ENCODE measurements around the gene TOM1L2.

TOM1L2 gene

DNA sequence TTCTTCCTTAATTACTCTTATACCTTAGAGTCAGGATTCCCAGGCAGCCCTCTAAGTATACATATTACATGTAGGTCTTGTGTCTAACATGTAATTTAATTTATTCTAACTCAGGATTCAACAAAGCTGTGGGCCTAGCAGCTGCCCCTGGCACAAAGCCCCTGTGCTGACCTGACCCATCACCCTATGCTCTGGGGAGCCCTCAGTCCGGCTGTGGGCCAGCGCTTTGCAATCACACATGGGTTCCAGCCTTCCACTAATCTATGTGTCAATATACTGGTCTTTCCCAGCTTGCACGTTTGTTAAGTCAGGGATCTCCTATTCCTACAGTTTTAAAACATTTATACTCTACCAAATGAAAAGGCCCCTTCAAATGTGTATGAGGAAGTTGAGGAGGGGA is 72.7 kb downstream of the TOM1L2 start:
- no peak for DNase-seq (ENCODE audit: low read depth)

DNA sequence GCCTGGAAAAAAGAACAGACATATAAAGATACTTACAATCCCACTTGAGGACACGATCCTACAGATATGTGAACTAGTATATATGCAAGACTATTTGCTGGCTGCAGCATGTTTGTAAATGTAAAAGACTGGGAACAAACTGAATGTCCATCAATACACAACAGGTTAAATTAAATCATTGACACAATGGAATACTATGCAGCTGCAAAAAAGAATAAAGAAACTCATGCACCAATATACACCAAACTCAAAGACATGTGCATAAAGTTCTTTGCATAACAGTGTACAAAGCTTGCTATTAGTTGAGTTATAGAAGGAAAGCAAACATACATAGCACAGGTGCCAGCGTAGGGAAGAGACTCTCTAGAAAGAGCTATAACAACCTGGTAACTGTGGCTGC is 73.5 kb downstream of the TOM1L2 start:
- DNase-seq (ENCODE audit: low read depth) = no peak

DNA sequence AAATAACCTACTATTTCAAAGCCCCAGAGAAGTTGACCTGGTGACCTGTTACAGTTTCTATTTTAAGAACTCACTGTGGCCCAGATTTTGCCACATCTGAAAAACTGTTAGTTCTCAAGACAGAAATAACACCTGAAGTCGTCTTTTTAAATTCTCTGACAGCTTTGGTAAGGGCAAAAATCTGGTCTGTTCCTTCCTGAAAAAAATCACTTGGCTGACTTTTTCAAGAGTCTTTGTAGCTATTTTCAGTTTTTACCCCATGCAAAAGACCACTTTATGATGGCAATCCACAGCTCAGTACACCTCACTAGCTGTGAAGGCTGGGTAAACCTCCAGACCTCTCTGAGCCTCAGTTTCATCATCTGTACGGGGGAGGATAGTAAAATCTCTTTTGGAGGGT is 74.8 kb downstream of the TOM1L2 start:
- no peak for DNase-seq (ENCODE audit: low read depth)

DNA sequence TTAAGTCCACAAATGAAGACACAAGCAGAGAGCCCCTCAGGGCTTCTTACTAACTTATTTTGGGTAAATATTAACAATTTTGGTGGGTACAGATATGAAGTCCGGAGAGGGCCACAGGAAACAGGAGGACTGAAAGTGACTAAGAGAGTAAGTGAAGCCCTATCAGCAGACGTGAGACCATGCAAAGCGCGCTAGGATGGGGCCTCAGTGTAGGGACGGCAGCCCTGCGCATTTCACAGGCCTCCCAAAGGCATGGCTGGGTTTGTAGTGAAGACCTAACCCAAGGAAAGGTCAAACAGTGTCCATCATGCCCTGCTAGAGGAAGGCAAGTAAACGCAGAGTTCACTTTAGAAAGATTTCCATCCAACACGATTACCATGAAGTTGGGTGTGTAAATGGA is 75.5 kb downstream of the TOM1L2 start:
- no peak for DNase-seq (ENCODE audit: low read depth)

DNA sequence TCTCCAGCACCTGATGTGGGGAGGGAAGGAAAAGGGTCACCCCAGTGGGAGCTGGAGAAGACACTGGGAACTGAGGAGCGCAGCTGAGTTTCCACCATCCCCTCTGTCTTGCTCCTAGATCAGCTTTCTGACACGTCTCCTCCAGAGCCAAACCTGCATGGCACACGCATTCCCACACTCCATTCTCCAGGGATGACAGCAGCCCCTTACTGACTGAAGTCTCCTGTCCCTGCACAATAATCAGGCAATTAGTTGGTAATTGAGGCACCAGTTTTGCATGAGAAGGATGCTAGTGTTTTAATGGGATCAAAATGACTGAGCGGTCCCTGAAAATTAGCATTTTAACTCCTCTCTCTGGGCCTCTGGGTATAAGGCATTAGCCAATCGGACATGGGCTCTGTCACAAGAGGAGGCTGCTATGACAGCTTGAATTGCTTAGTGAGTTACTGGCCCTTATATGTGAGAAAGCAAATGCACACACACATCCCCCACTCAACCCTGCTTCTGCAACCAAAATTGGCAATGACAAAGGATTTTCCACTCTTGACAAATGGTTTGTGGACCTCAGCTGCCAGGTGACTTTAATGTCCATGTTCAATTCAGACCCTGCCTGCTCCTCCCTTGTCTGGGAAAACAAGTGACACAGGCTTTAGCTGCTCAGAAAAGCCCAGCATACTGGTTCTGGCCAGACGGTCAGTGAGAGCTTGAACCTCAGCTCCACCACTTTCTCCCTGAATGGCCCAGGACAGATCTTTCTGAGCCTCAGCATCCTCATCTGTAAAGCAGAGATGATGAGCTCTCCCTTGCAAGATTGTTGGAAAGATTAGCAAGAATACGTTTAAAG is 78.2 kb downstream of the TOM1L2 start:
- no peak for DNase-seq (ENCODE audit: low read depth)

DNA sequence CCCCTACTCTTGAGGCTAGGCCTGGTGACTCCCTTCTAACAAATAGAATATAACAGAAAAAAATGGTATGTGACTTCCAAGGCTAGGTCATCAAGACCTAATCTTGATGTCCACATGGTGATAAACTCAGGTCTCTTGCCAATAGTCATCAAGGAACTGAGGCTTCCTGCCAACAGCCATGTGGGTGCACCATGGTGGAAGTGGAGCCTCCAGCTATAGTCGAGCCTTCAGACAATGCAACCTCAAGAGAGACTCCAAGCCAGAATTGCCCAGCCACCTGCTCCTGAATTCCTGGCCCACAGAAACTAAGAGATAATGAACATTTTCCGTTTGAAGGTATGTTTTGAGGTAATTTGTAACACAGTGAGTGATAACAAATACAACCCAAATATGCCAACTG is 79.5 kb downstream of the TOM1L2 start:
- DNase-seq (ENCODE audit: low read depth) = no peak

DNA sequence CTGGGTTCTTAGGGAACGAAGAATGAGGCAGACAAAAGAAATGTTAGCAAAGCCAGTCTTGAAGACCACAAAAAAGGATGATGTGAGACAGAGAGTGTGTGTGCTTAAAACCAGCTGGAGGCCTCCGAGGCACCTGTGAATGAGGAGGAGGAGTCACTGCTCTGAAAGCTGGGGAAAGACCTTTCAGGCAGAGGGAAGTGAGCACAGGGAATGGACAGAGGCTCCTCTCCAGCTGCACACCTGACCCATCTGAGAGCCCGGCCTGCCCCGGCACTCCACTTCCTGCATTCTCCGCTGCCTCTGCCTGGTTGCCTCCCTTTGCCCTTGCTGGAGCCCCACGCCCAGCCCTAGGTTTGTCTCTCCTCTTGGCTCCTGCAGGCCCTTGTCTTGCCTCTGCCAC is 80.2 kb downstream of the TOM1L2 start:
- no peak for DNase-seq (ENCODE audit: low read depth)

DNA sequence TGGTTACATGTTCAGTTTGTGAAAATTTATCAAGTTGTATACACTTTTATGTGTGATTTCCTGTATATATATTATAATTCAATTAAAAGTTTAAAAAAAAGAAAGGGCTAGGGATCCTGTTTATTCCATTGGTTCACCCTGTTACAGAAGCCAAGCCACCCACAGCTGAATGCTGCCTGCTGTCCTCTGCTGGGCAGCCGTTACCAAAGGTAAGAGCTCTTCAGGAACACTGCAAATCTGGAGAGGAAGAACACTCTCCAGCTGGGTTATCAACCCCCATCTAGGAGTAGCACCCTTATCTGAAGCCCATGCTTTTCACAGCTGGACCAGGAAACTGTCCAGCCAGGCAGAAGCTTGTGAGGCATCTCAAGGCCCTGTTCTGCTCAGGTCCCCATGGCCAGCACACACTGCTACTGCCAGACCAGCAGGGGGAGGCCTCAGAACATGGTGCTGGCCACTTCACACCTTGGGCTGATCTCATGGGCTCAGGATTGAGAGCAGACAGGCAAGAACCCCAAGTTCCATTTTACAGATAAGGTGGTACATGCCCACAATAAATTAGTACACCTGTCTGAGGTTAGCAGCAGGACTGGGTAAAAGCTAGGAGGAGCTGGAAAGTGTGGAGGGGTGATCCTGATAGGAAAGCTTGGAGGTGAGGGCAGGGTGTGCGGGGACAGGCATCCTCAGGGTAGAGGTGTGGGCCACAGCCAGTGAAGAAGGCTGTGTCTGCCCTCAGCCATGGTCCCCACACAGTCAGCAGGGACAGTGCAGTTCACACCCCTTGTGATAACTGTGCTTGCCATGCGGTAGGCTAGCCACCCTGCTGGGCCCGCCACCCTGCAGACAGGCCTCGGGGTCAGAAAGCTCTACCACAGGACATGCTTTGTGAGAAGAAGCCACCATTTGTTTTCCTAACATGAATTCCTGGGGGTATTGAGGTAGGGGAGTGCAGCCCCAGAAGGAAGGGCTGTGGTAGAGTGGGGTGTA is 81.1 kb downstream of the TOM1L2 start:
- no peak for DNase-seq (ENCODE audit: low read depth)

DNA sequence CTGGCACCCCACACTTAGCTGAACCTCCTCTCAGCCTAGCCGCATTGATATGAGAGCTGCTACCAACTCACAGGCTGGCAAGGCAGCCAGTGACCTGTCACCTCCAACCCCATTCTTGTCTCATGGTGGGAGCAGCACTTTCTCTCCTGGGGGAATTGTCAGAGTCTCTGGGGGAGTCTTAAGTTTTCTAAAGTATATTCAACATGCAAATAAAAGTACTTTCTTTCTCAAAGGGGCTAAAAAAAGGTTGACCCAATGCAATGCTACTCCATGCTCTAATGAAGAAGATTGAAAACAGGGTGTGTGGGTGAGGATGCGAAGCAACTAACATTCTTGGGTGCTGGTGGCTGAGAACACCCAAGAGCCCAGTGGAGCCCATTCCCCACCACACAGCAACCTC is 82.3 kb downstream of the TOM1L2 start:
- no peak for DNase-seq (ENCODE audit: low read depth)

DNA sequence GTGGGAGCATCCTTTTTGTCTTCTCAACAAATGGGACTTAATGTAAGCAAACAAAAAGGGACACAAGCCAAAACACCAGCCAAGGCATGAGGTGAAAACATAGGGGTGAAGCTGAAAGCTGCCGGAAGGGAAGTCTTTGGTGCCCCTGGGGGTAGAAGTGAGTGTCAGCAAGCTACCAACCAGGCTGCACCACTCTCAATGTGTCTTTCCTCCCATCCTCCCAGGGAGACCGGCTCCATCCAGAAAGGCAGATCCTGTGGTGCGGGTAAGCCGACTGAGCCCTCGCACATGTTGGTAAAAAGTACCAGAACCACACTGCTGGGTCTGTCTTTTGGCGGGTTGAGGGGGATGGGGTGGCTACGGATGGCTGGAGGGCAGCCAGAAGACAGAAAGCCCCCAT is 83.4 kb downstream of the TOM1L2 start:
- no peak for DNase-seq (ENCODE audit: low read depth)

DNA sequence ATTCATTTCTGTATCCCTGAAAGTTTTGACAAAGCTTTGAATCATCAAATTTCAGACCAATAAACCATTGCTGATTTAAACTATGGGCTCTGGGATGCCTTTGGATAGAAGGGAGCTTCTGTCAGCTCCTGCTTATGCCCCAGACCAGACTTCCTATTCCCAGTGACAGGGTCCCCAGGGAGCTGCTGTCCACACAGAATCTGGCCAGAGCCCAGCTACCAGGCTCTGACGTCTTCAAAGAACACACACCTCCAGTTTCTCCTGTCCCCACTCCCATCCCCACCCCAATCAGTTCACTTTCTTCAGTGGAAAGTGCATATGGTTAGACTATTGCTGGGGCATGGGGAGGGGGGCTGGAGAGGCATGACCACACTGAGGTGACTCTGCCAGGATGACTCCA is 83.8 kb downstream of the TOM1L2 start:
- no peak for DNase-seq (ENCODE audit: low read depth)

DNA sequence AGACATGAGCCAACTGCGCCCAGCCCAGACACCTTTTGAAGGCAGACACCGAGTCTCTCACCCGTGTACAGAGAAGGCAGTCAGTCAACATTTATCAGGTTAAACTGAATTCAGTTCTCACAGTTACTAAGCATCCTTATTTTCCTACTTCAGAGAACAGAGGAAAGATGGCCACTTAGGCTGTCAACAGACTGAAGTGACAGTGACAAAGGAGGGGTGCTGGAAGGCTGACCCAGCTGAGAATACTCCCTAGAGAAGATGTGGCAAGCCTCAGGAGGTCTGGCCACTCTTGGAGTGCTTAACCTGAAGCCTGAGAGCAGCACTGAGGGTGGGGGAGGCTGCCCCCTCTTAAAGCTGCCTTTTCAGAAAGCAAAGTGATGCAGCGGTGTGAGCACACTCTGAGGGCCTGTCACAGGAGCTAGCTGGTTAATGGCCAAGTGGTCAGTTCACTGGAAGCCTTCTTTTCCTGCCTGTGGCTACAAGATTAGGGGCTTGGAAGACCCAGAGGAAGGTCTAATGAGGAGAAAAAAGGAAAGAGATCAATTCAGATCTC is 84.4 kb downstream of the TOM1L2 start:
- no peak for DNase-seq (ENCODE audit: low read depth)

DNA sequence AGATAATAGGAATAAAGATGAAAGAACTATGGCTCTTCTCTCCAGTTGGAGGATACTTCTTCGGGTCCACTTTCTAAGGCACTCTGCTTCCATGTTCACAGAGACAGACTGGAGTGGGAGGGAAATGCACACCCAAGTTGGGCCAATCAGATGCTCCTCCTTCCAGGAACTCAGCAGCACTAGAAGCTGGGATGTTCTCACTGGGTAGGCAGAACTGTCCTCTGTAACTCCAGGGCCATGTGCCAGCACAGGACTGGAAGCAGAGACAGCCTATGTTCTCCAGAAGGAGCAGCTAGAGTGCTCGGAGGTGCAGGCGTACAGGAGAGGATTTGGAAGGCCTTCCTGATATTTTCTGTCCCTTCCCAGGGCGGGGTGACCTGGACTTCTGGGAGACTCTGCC is 85.5 kb downstream of the TOM1L2 start:
- no peak for DNase-seq (ENCODE audit: low read depth)

DNA sequence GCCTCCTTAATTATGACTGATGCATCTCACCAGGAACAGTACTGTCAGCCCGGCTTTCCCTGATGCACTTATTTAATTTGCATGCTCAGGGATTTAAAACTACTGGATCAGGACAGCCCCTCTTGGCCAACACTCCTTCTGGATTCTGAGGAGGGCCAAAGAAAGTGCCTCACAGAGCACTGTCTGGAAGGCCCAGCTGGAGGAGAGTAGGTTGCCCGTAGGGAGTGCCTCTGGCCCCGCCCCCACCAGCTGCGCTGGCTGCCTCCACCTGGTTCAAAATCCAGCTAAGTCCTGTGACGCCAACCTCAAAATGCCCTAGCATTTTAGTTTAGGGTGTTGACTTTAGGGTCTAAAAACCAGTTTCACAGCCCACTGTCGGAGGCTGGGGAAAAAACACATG is 86.0 kb downstream of the TOM1L2 start:
- no peak for DNase-seq (ENCODE audit: low read depth)

DNA sequence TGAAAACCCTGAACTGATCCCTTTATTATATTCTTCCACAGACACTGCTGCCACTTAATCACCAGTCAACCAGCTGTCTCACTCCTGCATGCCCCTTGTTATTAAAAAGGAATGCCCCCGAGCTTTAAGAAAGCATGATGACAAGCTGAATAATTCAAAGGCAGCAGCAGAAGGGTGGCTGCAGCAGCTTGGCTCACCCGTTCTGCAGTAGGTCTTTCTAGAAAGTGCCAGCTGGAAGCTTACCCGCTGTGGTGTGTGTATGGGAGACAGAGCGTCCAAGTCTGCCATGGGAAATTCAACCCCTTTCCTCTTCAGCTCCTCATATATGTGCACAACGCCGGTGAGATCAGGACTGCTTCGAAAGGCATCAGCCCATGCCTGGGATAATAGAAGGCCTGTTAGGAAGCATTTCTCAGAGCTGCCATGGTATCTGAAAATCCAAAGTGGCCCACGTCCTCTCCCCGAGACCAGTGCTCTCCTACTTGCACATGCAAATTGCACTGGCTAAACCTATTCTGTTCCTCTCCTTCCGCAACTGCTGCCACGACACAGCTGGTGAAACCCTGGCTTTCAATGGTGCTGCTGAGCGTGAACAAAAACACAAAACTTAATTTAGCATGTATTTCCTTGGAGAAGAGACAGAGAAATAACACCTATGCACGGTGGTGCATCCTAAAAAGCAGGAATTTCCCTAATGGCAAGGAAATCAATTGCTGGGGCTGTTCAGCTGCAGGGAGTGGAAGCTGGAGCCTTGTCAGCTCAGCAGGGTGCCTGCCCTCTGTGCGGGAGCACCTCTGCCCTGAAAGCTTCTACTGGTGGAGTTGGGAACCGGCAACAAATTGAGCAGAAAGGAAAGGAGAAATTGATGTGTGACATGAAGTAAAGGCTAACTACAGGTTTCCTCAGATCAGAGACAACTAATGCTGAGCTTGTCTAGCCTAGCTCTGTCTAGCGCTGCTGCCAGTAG is 87.5 kb downstream of the TOM1L2 start:
- DNase-seq (ENCODE audit: low read depth) = no peak

DNA sequence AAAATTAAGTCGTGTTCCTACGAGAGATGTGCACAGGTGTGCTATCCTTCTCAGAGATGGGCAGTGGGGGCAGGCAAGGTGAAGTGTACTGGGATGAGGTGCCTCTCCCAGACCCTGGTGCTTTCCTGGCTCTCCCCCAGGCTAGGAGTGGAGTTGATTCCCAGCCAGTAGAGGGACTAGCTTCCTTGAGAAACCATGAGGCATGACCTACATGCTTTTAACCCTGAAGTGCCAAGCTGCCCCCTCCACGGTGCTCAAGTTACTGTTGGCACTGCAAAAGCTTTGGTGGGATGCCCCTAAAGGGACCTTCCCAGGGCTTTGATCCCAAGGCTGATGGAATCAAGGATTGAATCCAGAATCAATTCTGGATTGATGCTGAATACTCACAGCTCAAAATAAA is 88.4 kb downstream of the TOM1L2 start:
- no peak for DNase-seq (ENCODE audit: low read depth)

DNA sequence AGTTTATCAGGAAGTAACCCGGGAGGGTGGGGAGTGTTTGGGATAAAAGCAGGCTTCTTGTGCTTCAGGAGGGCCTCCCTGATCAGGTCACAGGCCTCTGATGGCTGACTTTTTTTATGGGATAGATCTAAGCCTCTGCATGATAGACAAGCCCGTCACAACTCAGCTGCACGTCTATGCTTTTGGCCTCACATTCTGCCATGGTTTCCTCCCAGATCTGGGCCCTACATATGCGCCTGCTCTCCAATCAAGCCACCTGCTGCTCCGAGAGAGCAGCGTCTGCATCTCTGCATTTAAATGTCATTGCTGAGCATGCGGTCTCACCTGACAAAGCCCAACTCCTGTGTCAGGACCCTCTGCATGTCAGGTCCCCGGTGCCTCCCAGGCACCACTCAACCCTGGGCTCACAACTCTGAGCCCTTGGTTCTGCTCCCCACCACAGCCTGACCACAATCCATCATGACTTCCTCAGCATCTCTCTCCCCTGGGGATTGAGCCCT is 90.1 kb downstream of the TOM1L2 start:
- no peak for DNase-seq (ENCODE audit: low read depth)

DNA sequence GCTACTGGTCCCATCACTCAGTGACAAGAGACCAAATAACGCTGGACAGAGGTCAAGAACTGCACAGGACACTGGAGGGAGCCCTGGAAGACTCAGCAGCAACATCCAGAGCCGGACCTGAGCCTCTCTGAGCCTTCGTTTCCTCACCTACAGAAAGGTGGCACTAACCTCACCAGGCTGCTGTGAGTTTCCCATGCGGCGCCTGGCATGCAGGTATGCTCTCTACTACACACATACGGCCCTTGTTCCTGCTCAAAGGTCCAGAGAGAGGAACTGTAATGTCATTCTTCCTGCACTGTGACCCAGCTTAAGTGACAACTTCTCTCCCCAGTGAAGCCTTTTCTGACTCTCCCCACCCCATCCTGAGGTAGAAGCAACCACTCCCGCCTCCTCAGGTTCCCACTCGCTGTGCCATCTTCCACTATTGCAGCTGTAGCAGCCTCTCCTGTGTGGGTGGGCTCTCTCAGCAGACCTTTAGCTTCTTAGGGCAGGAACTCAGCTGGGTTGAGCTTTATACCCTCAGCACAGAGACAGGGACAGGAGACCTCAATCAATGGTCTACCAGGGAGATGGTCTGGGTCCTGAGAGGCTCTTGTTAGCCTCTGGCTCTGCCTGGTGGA is 91.5 kb downstream of the TOM1L2 start:
- DNase-seq (ENCODE audit: low read depth) = no peak

DNA sequence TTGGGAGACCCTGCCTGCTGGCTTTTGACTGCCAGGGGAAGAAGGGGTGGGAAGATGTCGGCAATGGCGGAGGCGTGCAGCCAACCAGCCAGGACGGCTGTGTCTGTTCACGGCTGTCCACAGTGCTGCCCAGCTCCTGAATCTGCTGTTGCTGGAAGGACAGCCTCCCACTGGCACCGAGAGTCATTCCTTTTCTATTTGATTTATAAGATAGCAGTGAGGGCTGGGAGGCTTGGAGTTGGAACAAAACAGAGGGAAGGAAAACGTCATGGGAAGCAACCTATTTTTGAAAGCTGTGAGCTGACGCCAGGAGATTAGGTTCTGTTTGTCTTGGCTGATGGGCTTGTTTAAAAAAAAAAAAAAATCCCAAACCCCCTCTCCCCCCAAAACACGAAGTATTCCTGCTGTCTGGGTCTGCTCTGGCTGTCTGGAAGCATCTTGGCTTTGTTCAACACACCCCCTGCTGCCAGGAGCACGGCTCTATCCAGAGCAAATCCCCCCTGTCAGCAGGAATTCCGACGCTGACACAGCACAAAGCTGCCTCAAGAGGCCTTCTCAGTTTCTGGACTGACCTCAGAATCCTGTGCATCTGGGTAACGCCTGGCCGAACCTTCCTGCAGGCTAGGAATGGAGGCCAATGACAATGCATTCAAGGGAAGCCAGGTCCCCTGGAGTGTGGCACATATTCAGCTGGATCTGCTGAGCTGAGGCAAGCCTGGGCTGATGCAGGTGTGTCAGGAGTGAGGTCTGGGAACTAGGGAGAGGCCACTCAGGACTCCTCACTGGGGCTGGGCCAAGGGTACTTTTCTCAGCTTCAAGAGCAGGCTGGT is 94.5 kb downstream of the TOM1L2 start:
- DNase-seq (ENCODE audit: low read depth) = no peak

DNA sequence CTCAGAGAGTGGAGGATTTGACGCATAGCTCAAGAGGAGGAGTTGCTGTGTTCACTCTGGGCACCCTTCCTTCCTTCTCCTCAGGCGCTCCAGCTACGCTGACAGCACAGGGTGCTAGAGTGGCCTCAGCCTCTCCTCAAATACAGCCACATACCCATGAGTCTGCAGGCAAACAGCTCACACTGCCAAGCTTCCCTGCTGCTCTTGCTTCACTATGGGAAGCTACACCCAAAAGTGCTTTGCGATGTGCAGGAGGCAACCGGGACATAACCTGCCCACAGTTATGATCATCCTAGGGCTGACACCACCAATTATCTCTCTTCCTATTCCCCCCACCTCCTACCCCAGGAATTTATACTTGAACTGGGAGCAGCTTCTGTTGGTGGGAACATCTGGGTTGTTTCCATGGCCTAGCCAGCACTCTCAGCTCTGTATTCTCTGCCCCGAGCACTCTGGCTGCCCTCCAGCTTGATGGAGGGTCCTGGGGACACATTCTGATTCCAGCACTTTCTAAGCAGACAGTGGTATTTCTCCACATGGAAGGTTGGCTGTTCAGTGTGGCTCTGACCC is 95.2 kb downstream of the TOM1L2 start:
- DNase-seq (ENCODE audit: low read depth) = no peak
